IPS-15b (cell line): ENCODE data around the gene PLLP.

Experiments used
- H3K27me3 ChIP-seq: one replicate; pipeline ENCODE4 v1.6.1; 2013; ENCODE audit warnings: low read length; ENCODE audit not compliant: control insufficient read depth, insufficient read depth
- H3K36me3 ChIP-seq: one replicate; pipeline ENCODE4 v1.6.1; 2013; ENCODE audit warnings: low read length; ENCODE audit not compliant: control insufficient read depth, insufficient read depth
- H3K4me1 ChIP-seq: one replicate; pipeline ENCODE4 v1.6.1; 2013; ENCODE audit warnings: mild to moderate bottlenecking, low read length; ENCODE audit not compliant: control insufficient read depth, insufficient read depth
- H3K4me3 ChIP-seq: one replicate; pipeline ENCODE4 v1.5.1; 2013; ENCODE audit warnings: low read depth, low read length
- H3K9ac ChIP-seq: one replicate; pipeline ENCODE4 v1.6.1; 2013; ENCODE audit warnings: low read depth, mild to moderate bottlenecking, low read length
- H3K9me3 ChIP-seq: one replicate; pipeline ENCODE4 v1.6.1; 2013; ENCODE audit warnings: mild to moderate bottlenecking, low read length; ENCODE audit not compliant: control insufficient read depth, insufficient read depth

The PLLP gene

GRCh38 chr16:57226701-57227621 is 57.5 kb downstream of the PLLP start:
- H3K27me3 ChIP-seq = no peaks in the 10 kb centered on the region
- no peak overlapping the region for H3K4me3 ChIP-seq
- peaks cover 17% of the 10 kb centered on the region for H3K36me3 ChIP-seq
- no peaks in the 10 kb centered on the region for H3K9me3 ChIP-seq
- H3K4me1 ChIP-seq = no peaks in the 10 kb centered on the region
- no peak overlapping the region for H3K9ac ChIP-seq

DNA sequence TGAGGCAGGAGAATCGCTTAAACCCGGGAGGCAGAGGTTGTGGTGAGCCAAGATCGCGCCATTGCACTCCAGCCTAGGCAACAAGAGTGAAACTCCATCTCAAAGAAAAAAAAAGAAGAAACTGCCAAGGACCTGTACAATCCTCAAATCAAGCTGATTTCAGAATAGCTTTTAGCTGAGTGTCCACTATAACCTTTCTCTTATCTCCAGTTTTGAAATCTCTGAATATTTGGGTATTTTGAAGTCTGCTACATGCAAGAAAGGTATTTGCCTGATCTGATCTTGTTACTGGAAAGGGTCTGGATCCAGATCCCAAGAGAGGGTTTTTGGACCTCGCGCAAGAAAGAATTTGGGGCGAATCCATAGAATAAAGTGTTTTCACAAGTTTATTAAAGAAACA is 58.5 kb downstream of the PLLP start:
- Histone ChIP-seq H3K27me3 (no peaks in the 10 kb centered on the region), H3K9ac (no peak overlapping the region), H3K9me3 (no peaks in the 10 kb centered on the region), H3K36me3 (peaks cover 18% of the 10 kb centered on the region), H3K4me3 (no peak overlapping the region), H3K4me1 (no peaks in the 10 kb centered on the region)

GRCh38 chr16:57224651-57225335 is 59.7 kb downstream of the PLLP start:
- no peaks in the 10 kb centered on the region for H3K4me1 ChIP-seq

DNA sequence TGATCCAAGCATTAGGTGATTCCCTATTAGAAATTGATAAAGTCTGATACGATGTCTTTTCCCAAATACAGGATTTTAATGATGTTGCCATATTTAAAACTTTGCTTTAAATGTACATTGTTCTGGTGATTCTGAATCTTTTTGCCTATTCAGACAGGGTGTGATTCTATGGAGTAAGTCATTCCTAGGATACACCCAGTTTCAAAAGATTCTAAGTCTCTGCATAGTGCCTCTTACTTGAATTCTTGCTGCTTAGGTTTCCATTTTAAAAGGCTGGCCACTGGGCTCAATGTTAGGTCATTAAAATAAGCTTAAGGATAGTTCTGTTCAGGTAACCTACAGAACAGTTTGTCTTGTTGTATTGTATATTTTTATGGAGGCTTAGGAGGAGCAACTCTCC is 61.4 kb downstream of the PLLP start:
- H3K4me1 ChIP-seq = no peaks in the 10 kb centered on the region
- H3K4me3 ChIP-seq = no peak overlapping the region
- H3K27me3 ChIP-seq = no peaks in the 10 kb centered on the region
- H3K9ac ChIP-seq = no peak overlapping the region
- H3K9me3 ChIP-seq = no peaks in the 10 kb centered on the region
- peaks cover 18% of the 10 kb centered on the region for H3K36me3 ChIP-seq

More at GRCh38 chr16:57224651-57225335, 59.7 kb downstream of the PLLP start:
- no peaks in the 10 kb centered on the region for H3K9me3 ChIP-seq
- no peak overlapping the region for H3K4me3 ChIP-seq
- H3K27me3 ChIP-seq = no peaks in the 10 kb centered on the region
- H3K9ac ChIP-seq = no peak overlapping the region
- H3K36me3 ChIP-seq = peaks cover 18% of the 10 kb centered on the region

DNA sequence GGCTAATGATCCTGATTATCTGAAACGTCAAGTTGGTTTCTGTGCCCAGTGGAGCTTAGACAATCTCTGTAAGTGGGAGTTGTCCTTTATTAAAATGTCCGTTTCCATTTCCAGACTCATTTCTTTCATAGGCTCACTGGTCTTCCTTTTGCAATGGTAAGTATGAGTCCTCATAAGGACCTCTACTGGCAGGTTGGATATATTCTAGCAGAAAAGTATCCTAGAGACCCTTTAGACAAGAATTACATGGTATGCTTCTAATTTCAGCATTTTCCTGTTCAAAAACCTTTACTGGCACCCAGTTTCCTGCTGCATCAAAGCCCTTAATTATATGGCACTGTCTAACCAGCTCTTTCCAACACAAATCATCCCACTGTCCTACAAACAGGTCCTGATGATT is 67.5 kb downstream of the PLLP start:
- no peaks in the 10 kb centered on the region for H3K4me1 ChIP-seq
- H3K36me3 ChIP-seq = peaks cover 4% of the 10 kb centered on the region
- H3K27me3 ChIP-seq = no peaks in the 10 kb centered on the region
- H3K9me3 ChIP-seq = no peaks in the 10 kb centered on the region
- H3K4me3 ChIP-seq = no peak overlapping the region
- H3K9ac ChIP-seq = no peak overlapping the region

DNA sequence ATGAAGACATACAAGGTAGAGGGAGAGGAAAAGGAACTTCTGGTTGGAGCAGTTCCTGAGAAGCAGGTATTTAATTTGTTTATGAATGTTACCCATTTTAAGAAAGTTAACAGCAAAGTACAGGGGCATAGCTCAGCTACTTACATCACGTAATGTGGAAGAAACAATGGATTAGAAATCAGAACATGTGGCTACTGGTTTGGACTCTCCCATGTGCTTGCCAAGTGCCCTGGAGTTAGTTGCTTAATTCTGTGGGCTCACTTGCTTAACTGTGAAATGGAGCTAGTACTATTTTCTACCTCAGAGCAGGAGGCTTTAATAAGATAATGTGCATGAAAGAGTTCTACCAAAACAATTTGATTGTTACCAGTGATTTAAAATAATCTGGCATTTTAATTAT is 71.0 kb downstream of the PLLP start:
- Histone ChIP-seq H3K9me3 (no peaks in the 10 kb centered on the region), H3K9ac (no peak overlapping the region), H3K4me1 (no peaks in the 10 kb centered on the region), H3K36me3 (peaks cover 10% of the 10 kb centered on the region), H3K27me3 (no peaks in the 10 kb centered on the region), H3K4me3 (no peak overlapping the region)

GRCh38 chr16:57209780-57210179 is 74.7 kb downstream of the PLLP start:
- Histone ChIP-seq H3K9ac (no peak overlapping the region), H3K27me3 (no peaks in the 10 kb centered on the region), H3K9me3 (no peaks in the 10 kb centered on the region), H3K4me3 (no peak overlapping the region), H3K4me1 (no peaks in the 10 kb centered on the region), H3K36me3 (peaks cover 17% of the 10 kb centered on the region)

- H3K27me3 ChIP-seq = no peaks in the 10 kb centered on the region
- H3K9me3 ChIP-seq = no peaks in the 10 kb centered on the region
- peaks cover 20% of the 10 kb centered on the region for H3K36me3 ChIP-seq
- no peak overlapping the region for H3K9ac ChIP-seq
- no peaks in the 10 kb centered on the region for H3K4me1 ChIP-seq
- H3K4me3 ChIP-seq = no peak overlapping the region
Observed at GRCh38 chr16:57208926-57209325, 75.5 kb downstream of the PLLP start.
